PC-9 (cell line): ENCODE data around the gene PIEZO2. TPM values are rescaled to one million over a fixed set of nuclear protein-coding genes. Genes with fewer than 3 reads are reported as not detected.

Experiments
- BruUV-seq: library from RNA; stranded (reverse); fragments of 400-500 nt; replicated peaks from 2 replicates; lab custom pipeline; 2021; lab: Mats Ljungman, UMichigan
- CTCF ChIA-PET: fragments of 300-600 bp; sonication (Branson Sonifier 250); formaldehyde crosslinking; loops from one replicate; lab custom pipeline; 2022; ENCODE audit warnings: antibody characterized with exemption; lab: Charles Lee
- POLR2A ChIA-PET: fragments of 300-600 bp; sonication (Branson Sonifier 250); formaldehyde crosslinking; loops from one replicate; lab custom pipeline; 2022; ENCODE audit warnings: antibody characterized with exemption; ENCODE audit not compliant: unreplicated experiment; lab: Charles Lee
- DNase-seq, 2 experiments: peaks; one replicate each; pipeline versions ENCODE4 v3.0.0 to v3.0.0-alpha.2; 2015 to 2022; ENCODE audit warnings: mixed read lengths in 1 of 2
- H2AFZ ChIP-seq: fragments of 200-600 bp; sonication (generic); 2 replicates; pipeline ENCODE4 v1.8.1; 2017; ENCODE audit warnings: antibody characterized with exemption
- H3F3A ChIP-seq: fragments of 200-600 bp; sonication (generic); 2 replicates; pipeline ENCODE4 v1.8.1; 2017; ENCODE audit warnings: antibody characterized with exemption, mild to moderate bottlenecking, low read depth; ENCODE audit not compliant: insufficient read depth
- H3K27ac ChIP-seq: fragments of 200-600 bp; sonication (generic); 2 replicates; pipeline ENCODE4 v1.6.1; 2016; ENCODE audit warnings: mixed run types
- H3K27me3 ChIP-seq: fragments of 200-600 bp; sonication (generic); 2 replicates; pipeline ENCODE4 v1.6.1; 2016; ENCODE audit warnings: low read depth, mixed run types; ENCODE audit not compliant: insufficient read depth
- H3K36me3 ChIP-seq: fragments of 200-600 bp; sonication (generic); 2 replicates; pipeline ENCODE4 v1.6.1; 2016; ENCODE audit warnings: low read depth, mixed run types
- H3K4me1 ChIP-seq: fragments of 200-600 bp; sonication (generic); replicated peaks from 2 replicates; pipeline ENCODE4 v1.6.1; 2016; ENCODE audit warnings: mixed run types; ENCODE audit not compliant: insufficient read depth
- H3K4me2 ChIP-seq: fragments of 200-600 bp; sonication (generic); 2 replicates; pipeline ENCODE4 v1.6.1; 2017; ENCODE audit warnings: mixed run types
- H3K4me3 ChIP-seq: fragments of 200-600 bp; sonication (generic); 2 replicates; pipeline ENCODE4 v1.6.1; 2016; ENCODE audit warnings: mixed run types
- H3K79me2 ChIP-seq: fragments of 200-600 bp; sonication (generic); 2 replicates; pipeline ENCODE4 v1.6.1; 2017; ENCODE audit warnings: low read depth, mixed run types
- H3K9me2 ChIP-seq: fragments of 200-600 bp; sonication (generic); 2 replicates; pipeline ENCODE4 v1.8.1; 2017; ENCODE audit warnings: mild to moderate bottlenecking; ENCODE audit not compliant: insufficient read depth
- H3K9me3 ChIP-seq: fragments of 200-600 bp; sonication (generic); 2 replicates; pipeline ENCODE4 v1.8.1; 2016; ENCODE audit warnings: low read depth; ENCODE audit not compliant: insufficient read depth
- H4K20me1 ChIP-seq: fragments of 200-600 bp; sonication (generic); 2 replicates; pipeline ENCODE4 v1.8.1; 2017; ENCODE audit not compliant: insufficient read depth
- EZH2 ChIP-seq: fragments of 200-600 bp; sonication (generic); IDR thresholded peaks from 2 replicates; pipeline ENCODE4 v1.8.0; 2017; ENCODE audit warnings: antibody characterized with exemption, low read depth
- intact Hi-C: fragments of 100-400 bp; cut with micrococcal nuclease; formaldehyde crosslinking; loops from one replicate; pipeline ENCODE4 v1.10.0; 2022; ENCODE audit not compliant: unreplicated experiment
- total RNA-seq: library from RNA; stranded (reverse); gene quantifications from 2 replicates; pipeline ENCODE4 v1.2.3, GENCODE V29; 2021
- TF ChIP-seq, protein P1 (sequence below): fragments of 200-600 bp; sonication (generic); conservative IDR thresholded peaks from 2 replicates; pipeline ENCODE4 v1.6.1; 2017; ENCODE audit warnings: mixed run types, antibody characterized with exemption, mild to moderate bottlenecking, moderate library complexity

Gene PIEZO2
- total RNA-seq, 1 experiment from 2014 or later, result not detected

- Histone ChIP-seq H3K79me2 (no peaks in the 10 kb centered on the region), H3K27ac (no peak overlapping the region), H2AFZ (no peak overlapping the region), H3K4me2 (no peak overlapping the region), H3K9me3 (no peaks in the 10 kb centered on the region), H4K20me1 (no peaks in the 10 kb centered on the region), H3K9me2 (no peaks in the 10 kb centered on the region), H3K36me3 (no peaks in the 10 kb centered on the region), H3K27me3 (peaks cover 28% of the 10 kb centered on the region), H3K4me3 (no peak overlapping the region), H3K4me1 (no peaks in the 10 kb centered on the region), H3F3A (no peaks in the 10 kb centered on the region)
- no peak for TF ChIP-seq EZH2
- TF ChIP-seq, protein P1, sequence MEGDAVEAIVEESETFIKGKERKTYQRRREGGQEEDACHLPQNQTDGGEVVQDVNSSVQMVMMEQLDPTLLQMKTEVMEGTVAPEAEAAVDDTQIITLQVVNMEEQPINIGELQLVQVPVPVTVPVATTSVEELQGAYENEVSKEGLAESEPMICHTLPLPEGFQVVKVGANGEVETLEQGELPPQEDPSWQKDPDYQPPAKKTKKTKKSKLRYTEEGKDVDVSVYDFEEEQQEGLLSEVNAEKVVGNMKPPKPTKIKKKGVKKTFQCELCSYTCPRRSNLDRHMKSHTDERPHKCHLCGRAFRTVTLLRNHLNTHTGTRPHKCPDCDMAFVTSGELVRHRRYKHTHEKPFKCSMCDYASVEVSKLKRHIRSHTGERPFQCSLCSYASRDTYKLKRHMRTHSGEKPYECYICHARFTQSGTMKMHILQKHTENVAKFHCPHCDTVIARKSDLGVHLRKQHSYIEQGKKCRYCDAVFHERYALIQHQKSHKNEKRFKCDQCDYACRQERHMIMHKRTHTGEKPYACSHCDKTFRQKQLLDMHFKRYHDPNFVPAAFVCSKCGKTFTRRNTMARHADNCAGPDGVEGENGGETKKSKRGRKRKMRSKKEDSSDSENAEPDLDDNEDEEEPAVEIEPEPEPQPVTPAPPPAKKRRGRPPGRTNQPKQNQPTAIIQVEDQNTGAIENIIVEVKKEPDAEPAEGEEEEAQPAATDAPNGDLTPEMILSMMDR, result no peak
- POLR2A ChIA-PET, result no interaction called here
- DNase-seq, result no peak
- intact Hi-C loops, result no loop called here
- no TSS peak for BruUV-seq
- CTCF ChIA-PET, result interaction anchor here (0.6 kb wide), 1 partner anchor 59 kb away, joined by 11 read pairs; no protein-coding TSS in a partner anchor
Observed at GRCh38 chr18:11055721-11056120, 93.6 kb downstream of the PIEZO2 start.

DNA sequence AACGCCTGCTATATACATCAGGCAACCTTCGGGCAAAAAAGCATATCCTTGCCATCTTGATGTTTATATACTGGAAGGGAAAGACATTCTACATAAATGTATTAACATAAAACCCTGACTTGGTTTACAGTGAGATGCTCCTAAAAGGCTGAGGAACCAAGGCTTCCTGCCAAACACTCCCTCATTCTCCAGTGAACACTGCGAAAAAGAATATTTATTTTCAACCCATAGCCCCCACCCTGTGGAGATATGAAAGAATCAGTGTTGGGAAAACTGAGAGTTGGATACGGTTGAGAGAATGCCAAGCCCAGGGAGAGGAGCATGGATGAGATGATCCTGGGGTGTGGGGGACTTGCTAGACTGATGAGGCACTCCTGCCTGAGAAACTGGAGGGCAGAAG lies 94.9 kb downstream of the PIEZO2 start:
- TF ChIP-seq, protein P1, result no peak
- no peak for TF ChIP-seq EZH2
- POLR2A ChIA-PET, result no interaction called here
- no peak for DNase-seq
- no peak overlapping the region for H3K27ac ChIP-seq
- no peaks in the 10 kb centered on the region; the same call in 1 of the 2 replicates for H4K20me1 ChIP-seq
- no peaks in the 10 kb centered on the region for H3K4me1 ChIP-seq
- no peaks in the 10 kb centered on the region for H3K9me2 ChIP-seq
- no peaks in the 10 kb centered on the region for H3K79me2 ChIP-seq
- H3F3A ChIP-seq, result no peaks in the 10 kb centered on the region
- H3K9me3 ChIP-seq, result no peaks in the 10 kb centered on the region
- BruUV-seq, result no TSS peak
- no peak overlapping the region for H3K4me2 ChIP-seq
- CTCF ChIA-PET, result no interaction called here
- intact Hi-C loops, result no loop called here
- H3K27me3 ChIP-seq, result peaks cover 28% of the 10 kb centered on the region
- H2AFZ ChIP-seq, result no peak overlapping the region
- no peak overlapping the region for H3K4me3 ChIP-seq
- no peaks in the 10 kb centered on the region for H3K36me3 ChIP-seq

DNA sequence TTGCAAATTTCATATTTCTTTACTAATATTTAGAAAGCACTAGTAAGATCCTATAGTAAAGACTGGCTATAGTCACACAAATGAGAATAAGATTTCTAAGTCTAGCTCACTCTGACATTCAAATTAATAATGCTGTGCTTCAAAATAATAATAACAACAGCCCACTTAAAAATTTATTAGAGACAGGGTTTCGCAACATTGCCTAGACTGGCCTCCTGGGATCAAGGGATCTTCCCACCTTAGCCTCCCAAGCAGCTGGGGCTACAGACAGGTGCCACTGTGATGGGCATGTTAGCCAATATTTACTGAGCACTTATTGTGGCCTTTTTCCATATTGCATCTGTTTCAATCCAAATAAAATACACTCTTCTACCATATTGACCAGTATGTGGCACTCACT lies 96.1 kb downstream of the PIEZO2 start:
- no peak overlapping the region for H3K4me3 ChIP-seq
- H3F3A ChIP-seq, result no peaks in the 10 kb centered on the region
- H3K27ac ChIP-seq, result no peak overlapping the region
- H3K4me2 ChIP-seq, result no peak overlapping the region
- H3K27me3 ChIP-seq, result peaks cover 28% of the 10 kb centered on the region
- TF ChIP-seq, protein P1, result no peak
- TF ChIP-seq EZH2, result no peak
- no peak overlapping the region for H2AFZ ChIP-seq
- POLR2A ChIA-PET, result no interaction called here
- no peaks in the 10 kb centered on the region for H3K36me3 ChIP-seq
- no peaks in the 10 kb centered on the region for H3K4me1 ChIP-seq
- CTCF ChIA-PET, result no interaction called here
- DNase-seq, result no peak
- intact Hi-C loops, result no loop called here
- no peaks in the 10 kb centered on the region; the same call in 1 of the 2 replicates for H4K20me1 ChIP-seq
- no peaks in the 10 kb centered on the region for H3K9me3 ChIP-seq
- no peaks in the 10 kb centered on the region for H3K79me2 ChIP-seq
- no TSS peak for BruUV-seq
- no peaks in the 10 kb centered on the region for H3K9me2 ChIP-seq
